CD14-positive monocyte (primary cell): ENCODE results near the gene DUOX2. TPM values are rescaled to one million over a fixed set of nuclear protein-coding genes. Genes with fewer than 3 reads are reported as not detected.

Experiments used
- DNase-seq, 3 donors: peaks; one replicate each; pipeline ENCODE4 v3.0.0-alpha.2; 2011 to 2022
- H2AFZ ChIP-seq: 2 replicates; pipeline ENCODE4 v1.6.0; 2012; ENCODE audit warnings: mild to moderate bottlenecking, low read depth, low read length, inconsistent platforms; ENCODE audit not compliant: insufficient read depth, poor library complexity, severe bottlenecking
- H3K27ac ChIP-seq, 2 donors: 1 replicate in 1 of 2; 2 replicates in 1 of 2; pipeline ENCODE4 v1.5.1; 2012 to 2013; ENCODE audit warnings: low read length in 2 of 2, control low read depth in 1 of 2, inconsistent platforms in 1 of 2, low read depth in 1 of 2, mild to moderate bottlenecking in 1 of 2
- H3K27me3 ChIP-seq, 2 donors: one replicate each; pipeline versions ENCODE4 v1.6.0 to v1.6.1; 2011 to 2013; ENCODE audit warnings: low read length in 2 of 2; ENCODE audit not compliant: control insufficient read depth in 2 of 2, insufficient read depth in 2 of 2
- H3K36me3 ChIP-seq, 2 donors: replicated peaks in 1 of 2; 1 replicate in 1 of 2; 2 replicates in 1 of 2; pipeline versions ENCODE4 v1.5.1 to v1.6.1; 2012 to 2013; ENCODE audit warnings: low read length in 2 of 2, control low read depth in 1 of 2, inconsistent platforms in 1 of 2, mild to moderate bottlenecking in 1 of 2; ENCODE audit not compliant: insufficient read depth in 2 of 2, control insufficient read depth in 1 of 2
- H3K4me1 ChIP-seq, 2 donors: 1 replicate in 1 of 2; 2 replicates in 1 of 2; pipeline versions ENCODE4 v1.5.1 to v1.6.1; 2012 to 2013; ENCODE audit warnings: low read length in 2 of 2, control low read depth in 1 of 2, inconsistent platforms in 1 of 2, mild to moderate bottlenecking in 1 of 2, moderate library complexity in 1 of 2; ENCODE audit not compliant: insufficient read depth in 2 of 2, control insufficient read depth in 1 of 2
- H3K4me2 ChIP-seq: replicated peaks from 2 replicates; pipeline ENCODE3; 2012; ENCODE audit warnings: low read length, moderate library complexity, mild to moderate bottlenecking; ENCODE audit not compliant: poor library complexity, severe bottlenecking; ENCODE audit errors: extremely low read depth
- H3K4me3 ChIP-seq, 3 experiments: fragments of 200-600 bp in 1 of 3; sonication (generic) in 1 of 3; replicated peaks in 1 of 3; 1 replicate in 2 of 3; 2 replicates in 1 of 3; pipeline ENCODE4 v1.5.1; 2011 to 2013; ENCODE audit warnings: low read length in 3 of 3, mild to moderate bottlenecking in 3 of 3, control low read depth in 2 of 3, low read depth in 2 of 3, inconsistent platforms in 1 of 3, moderate library complexity in 1 of 3
- H3K79me2 ChIP-seq: 2 replicates; pipeline ENCODE4 v1.6.0; 2012; ENCODE audit warnings: mild to moderate bottlenecking, control low read depth, inconsistent platforms, low read length, moderate library complexity; ENCODE audit not compliant: insufficient read depth
- H3K9ac ChIP-seq: 2 replicates; pipeline ENCODE4 v1.6.0; 2017; ENCODE audit warnings: low read length, mild to moderate bottlenecking; ENCODE audit not compliant: insufficient read depth, poor library complexity, severe bottlenecking
- H3K9me3 ChIP-seq, 2 donors: replicated peaks in 1 of 2; 1 replicate in 1 of 2; 2 replicates in 1 of 2; pipeline versions ENCODE4 v1.5.1 to v1.6.1; 2012 to 2013; ENCODE audit warnings: low read length in 2 of 2, control low read depth in 1 of 2; ENCODE audit not compliant: control insufficient read depth in 1 of 2, insufficient read depth in 1 of 2
- H4K20me1 ChIP-seq: 2 replicates; pipeline ENCODE4 v1.6.0; 2012; ENCODE audit warnings: mild to moderate bottlenecking, low read length, control low read depth, moderate library complexity; ENCODE audit not compliant: insufficient read depth
- H3K27ac Mint-ChIP-seq, 7 donors: one replicate each; pipeline ENCODE4 v1.8.0; 2020; ENCODE audit warnings: mild to moderate bottlenecking in 7 of 7, mixed read lengths in 7 of 7, moderate library complexity in 6 of 7, inconsistent platforms in 2 of 7
- H3K27me3 Mint-ChIP-seq, 3 donors: one replicate each; pipeline ENCODE4 v1.8.0; 2021 to 2022; ENCODE audit warnings: low read depth in 3 of 3, mild to moderate bottlenecking in 3 of 3, mixed read lengths in 3 of 3, moderate library complexity in 3 of 3, inconsistent platforms in 1 of 3
- H3K36me3 Mint-ChIP-seq, 2 donors: one replicate each; pipeline ENCODE4 v1.8.0; 2020; ENCODE audit warnings: mixed read lengths in 2 of 2, inconsistent platforms in 1 of 2, mild to moderate bottlenecking in 1 of 2
- H3K4me1 Mint-ChIP-seq: one replicate; pipeline ENCODE4 v1.8.0; 2020; ENCODE audit warnings: mild to moderate bottlenecking, mixed read lengths
- H3K4me3 Mint-ChIP-seq, 2 donors: one replicate each; pipeline ENCODE4 v1.8.0; 2020; ENCODE audit warnings: mild to moderate bottlenecking in 2 of 2, mixed read lengths in 2 of 2, moderate library complexity in 1 of 2
- H3K9me3 Mint-ChIP-seq, 7 donors: one replicate each; pipeline ENCODE4 v1.8.0; 2020 to 2022; ENCODE audit warnings: mixed read lengths in 7 of 7, mild to moderate bottlenecking in 6 of 7, moderate library complexity in 6 of 7, inconsistent platforms in 2 of 7
- WGBS: methylation state at CpG from one replicate; pipeline ENCODE4 v1.1.5; 2013; ENCODE audit warnings: missing lambda C conversion rate; ENCODE audit not compliant: insufficient coverage; 5-methylcytosine and 5-hydroxymethylcytosine counted together
- intact Hi-C, 2 donors: fragments of 100-400 bp; cut with micrococcal nuclease; formaldehyde crosslinking; loops; one replicate each; pipeline versions ENCODE4 v1.15.0 to v1.15.1; 2023
- polyA plus RNA-seq, 3 donors: library from polyadenylated mRNA; depleted of rRNA in 1 of 3; unstranded in 2 of 3; stranded (reverse) in 1 of 3; fragments of 300-500 nt in 2 of 3; fragments of >200 nt in 1 of 3; fragmentation: Illumina TruSeq in 2 of 3; gene quantifications; 1 replicate in 2 of 3; 2 replicates in 1 of 3; pipeline ENCODE4 v1.2.3, GENCODE V29; 2012 to 2021
- TF ChIP-seq, protein P1 (sequence below): fragments of 200-600 bp; IDR thresholded peaks from one replicate; pipeline ENCODE4 v1.8.0; 2022; ENCODE audit warnings: antibody characterized with exemption, mild to moderate bottlenecking

The DUOX2 gene
- polyA plus RNA-seq, 3 donors: 0.01 TPM; not detected in 2

DNA sequence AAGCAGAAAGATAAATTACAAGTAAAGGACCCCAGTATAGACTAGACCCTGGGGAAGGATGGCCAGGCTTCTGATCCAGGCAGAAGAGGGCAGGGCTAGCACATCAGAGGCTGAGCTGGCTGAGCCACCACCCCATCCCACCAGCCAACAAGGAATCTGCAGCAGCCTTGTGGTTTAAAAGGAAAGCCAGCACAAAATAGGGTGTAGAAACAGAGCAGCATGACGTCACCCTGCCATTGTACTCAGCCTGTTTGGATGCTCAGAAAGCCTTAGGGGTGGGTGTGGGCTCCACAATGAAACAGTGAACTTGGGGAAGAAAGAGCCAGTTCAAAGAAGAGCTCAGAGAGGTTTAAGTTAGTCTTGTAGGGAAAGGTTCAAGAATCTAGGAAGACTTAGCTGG, 44.0 kb upstream of the DUOX2 start:
- no peaks in the 10 kb centered on the region for H3K27me3 ChIP-seq
- Mint-ChIP-seq H3K4me1 (peaks cover 7% of the 10 kb centered on the region), H3K27ac (peak overlapping the region in 2 of 7 donors; percentile 11 to 21), H3K27me3 (peaks cover 0 to 9% (median 6%) of the 10 kb centered on the region in 3 donors), H3K36me3 (peaks cover 0 to 2% of the 10 kb centered on the region in 2 donors), H3K9me3 (peaks cover 0 to 3% (median 0%) of the 10 kb centered on the region in 7 donors), H3K4me3 (no peak overlapping the region)
- WGBS: 64% methylated on average over 1 of the region's 1 CpG
- no peaks in the 10 kb centered on the region for H3K9me3 ChIP-seq
- TF ChIP-seq, protein P1, sequence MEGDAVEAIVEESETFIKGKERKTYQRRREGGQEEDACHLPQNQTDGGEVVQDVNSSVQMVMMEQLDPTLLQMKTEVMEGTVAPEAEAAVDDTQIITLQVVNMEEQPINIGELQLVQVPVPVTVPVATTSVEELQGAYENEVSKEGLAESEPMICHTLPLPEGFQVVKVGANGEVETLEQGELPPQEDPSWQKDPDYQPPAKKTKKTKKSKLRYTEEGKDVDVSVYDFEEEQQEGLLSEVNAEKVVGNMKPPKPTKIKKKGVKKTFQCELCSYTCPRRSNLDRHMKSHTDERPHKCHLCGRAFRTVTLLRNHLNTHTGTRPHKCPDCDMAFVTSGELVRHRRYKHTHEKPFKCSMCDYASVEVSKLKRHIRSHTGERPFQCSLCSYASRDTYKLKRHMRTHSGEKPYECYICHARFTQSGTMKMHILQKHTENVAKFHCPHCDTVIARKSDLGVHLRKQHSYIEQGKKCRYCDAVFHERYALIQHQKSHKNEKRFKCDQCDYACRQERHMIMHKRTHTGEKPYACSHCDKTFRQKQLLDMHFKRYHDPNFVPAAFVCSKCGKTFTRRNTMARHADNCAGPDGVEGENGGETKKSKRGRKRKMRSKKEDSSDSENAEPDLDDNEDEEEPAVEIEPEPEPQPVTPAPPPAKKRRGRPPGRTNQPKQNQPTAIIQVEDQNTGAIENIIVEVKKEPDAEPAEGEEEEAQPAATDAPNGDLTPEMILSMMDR: no peak
- no peaks in the 10 kb centered on the region for H4K20me1 ChIP-seq
- no peaks in the 10 kb centered on the region for H3K36me3 ChIP-seq
- no peak overlapping the region for H3K4me3 ChIP-seq
- H3K27ac ChIP-seq: no peak overlapping the region
- no peak overlapping the region for H3K9ac ChIP-seq
- peaks cover 6 to 7% of the 10 kb centered on the region in 2 donors for H3K4me1 ChIP-seq
- no peak overlapping the region for H2AFZ ChIP-seq
- H3K4me2 ChIP-seq: no peak overlapping the region
- H3K79me2 ChIP-seq: no peaks in the 10 kb centered on the region
- intact Hi-C loops: no loop called here
- no peak for DNase-seq

DNA sequence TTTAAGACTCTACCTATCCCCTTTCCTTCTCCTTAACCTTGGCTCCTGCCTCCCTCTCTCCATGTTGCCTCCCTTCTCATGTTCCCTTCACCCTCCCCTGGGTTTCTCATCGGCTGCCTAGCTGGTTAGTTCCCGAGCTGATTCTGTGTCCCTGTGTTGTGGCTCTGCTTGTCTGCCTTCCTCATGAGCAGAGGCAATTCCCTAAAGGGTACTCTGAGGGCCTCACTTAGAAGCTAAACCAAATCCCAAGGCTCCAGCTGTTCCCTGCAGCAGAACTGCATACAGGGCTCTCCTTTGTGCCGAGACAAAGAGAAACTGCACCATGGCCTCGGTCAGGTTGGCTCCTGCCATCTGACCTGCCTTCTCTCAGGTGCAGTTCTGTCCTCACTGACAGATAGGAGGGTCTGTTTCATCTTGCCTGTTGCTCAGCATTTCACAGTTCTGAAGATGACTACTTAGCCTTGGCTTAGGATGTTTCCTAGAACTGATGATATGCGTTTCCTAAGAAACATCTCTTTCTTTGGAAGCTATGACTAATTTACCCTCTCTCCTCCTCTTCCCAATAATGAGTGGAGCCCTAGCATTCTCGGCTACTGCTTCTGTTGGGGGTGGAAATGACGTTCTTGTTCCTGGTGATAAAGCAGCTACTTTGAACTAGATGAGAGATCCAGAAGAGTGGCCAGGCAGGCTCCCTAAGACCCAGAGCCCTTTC, 42.9 kb upstream of the DUOX2 start:
- Histone ChIP-seq H2AFZ (no peak overlapping the region), H3K36me3 (no peaks in the 10 kb centered on the region), H3K79me2 (no peaks in the 10 kb centered on the region), H3K9ac (no peak overlapping the region), H3K4me3 (no peak overlapping the region), H3K27ac (no peak overlapping the region), H3K9me3 (no peaks in the 10 kb centered on the region), H3K4me2 (no peak overlapping the region), H3K4me1 (no peaks in the 10 kb centered on the region), H4K20me1 (no peaks in the 10 kb centered on the region), H3K27me3 (no peaks in the 10 kb centered on the region)
- Mint-ChIP-seq H3K9me3 (peaks cover 0 to 3% (median 0%) of the 10 kb centered on the region in 7 donors), H3K36me3 (peaks cover 2 to 7% of the 10 kb centered on the region in 2 donors), H3K27me3 (peaks cover 0 to 10% (median 8%) of the 10 kb centered on the region in 3 donors), H3K27ac (peak overlapping the region in 2 of 7 donors; percentile 27 to 59), H3K4me3 (no peak overlapping the region), H3K4me1 (no peaks in the 10 kb centered on the region)
- TF ChIP-seq, protein P1: no peak
- no peak for DNase-seq
- intact Hi-C loops: no loop called here
- 78% methylated on average over 4 of the region's 7 CpGs for WGBS
